Astrocyte (in vitro differentiated cells and primary cell): ENCODE results near the gene M6PR. TPM values are rescaled to one million over a fixed set of nuclear protein-coding genes. Genes with fewer than 3 reads are reported as not detected.
"Not testable (repeated sequence)": the region's sequence is repeated elsewhere in the genome, so short reads cannot be mapped to it uniquely, and the experiment has no call there.

Experiments
- DNase-seq: peaks from one replicate; pipeline ENCODE4 v3.0.0-alpha.2; 2010; ENCODE audit warnings: low read depth
- FAIRE-seq: peaks from 2 replicates; lab custom pipeline; 2011; peaks lifted over from hg19 to GRCh38; lab: Jason Lieb, UNC
- H2AFZ ChIP-seq: 2 replicates; pipeline ENCODE4 v1.6.0; 2012; ENCODE audit warnings: low read depth, low read length, inconsistent platforms
- H3K27ac ChIP-seq: 2 replicates; pipeline ENCODE4 v1.5.1; 2011; ENCODE audit warnings: low read depth, low read length, inconsistent platforms
- H3K27me3 ChIP-seq: 2 replicates; pipeline ENCODE4 v1.6.0; 2011; ENCODE audit warnings: low read length, inconsistent platforms; ENCODE audit not compliant: insufficient read depth
- H3K36me3 ChIP-seq: 2 replicates; pipeline ENCODE4 v1.5.1; 2011; ENCODE audit warnings: low read length, inconsistent platforms; ENCODE audit not compliant: insufficient read depth
- H3K4me1 ChIP-seq: 2 replicates; pipeline ENCODE4 v1.5.1; 2011; ENCODE audit warnings: low read length, inconsistent platforms; ENCODE audit not compliant: insufficient read depth
- H3K4me2 ChIP-seq: 2 replicates; pipeline ENCODE4 v1.6.0; 2012; ENCODE audit warnings: low read length, inconsistent platforms
- H3K4me3 ChIP-seq: 2 replicates; pipeline ENCODE4 v1.5.1; 2011; ENCODE audit warnings: low read depth, mild to moderate bottlenecking, low read length, inconsistent platforms; ENCODE audit not compliant: insufficient read depth
- H3K79me2 ChIP-seq: 2 replicates; pipeline ENCODE4 v1.6.0; 2012; ENCODE audit warnings: mild to moderate bottlenecking, low read length, inconsistent platforms; ENCODE audit not compliant: insufficient read depth
- H3K9ac ChIP-seq: 2 replicates; pipeline ENCODE4 v1.6.0; 2012; ENCODE audit warnings: mild to moderate bottlenecking, low read length, inconsistent platforms
- H3K9me3 ChIP-seq: 2 replicates; pipeline ENCODE4 v1.5.1; 2012; ENCODE audit warnings: low read depth, mild to moderate bottlenecking, low read length, inconsistent platforms; ENCODE audit not compliant: insufficient read depth
- H4K20me1 ChIP-seq: 2 replicates; pipeline ENCODE4 v1.6.0; 2012; ENCODE audit warnings: low read length, inconsistent platforms; ENCODE audit not compliant: insufficient read depth
- H3K27ac Mint-ChIP-seq: one replicate; pipeline ENCODE4 v1.8.0; 2021; ENCODE audit warnings: mild to moderate bottlenecking, mixed read lengths; ENCODE audit not compliant: unreplicated experiment
- H3K27me3 Mint-ChIP-seq: one replicate; pipeline ENCODE4 v1.8.0; 2021; ENCODE audit warnings: low read depth, mixed read lengths; ENCODE audit not compliant: unreplicated experiment
- H3K36me3 Mint-ChIP-seq: one replicate; pipeline ENCODE4 v1.8.0; 2021; ENCODE audit warnings: low read depth, mixed read lengths; ENCODE audit not compliant: unreplicated experiment
- H3K4me1 Mint-ChIP-seq: one replicate; pipeline ENCODE4 v1.8.0; 2021; ENCODE audit warnings: low read depth, mixed read lengths; ENCODE audit not compliant: unreplicated experiment
- H3K4me3 Mint-ChIP-seq: one replicate; pipeline ENCODE4 v1.8.0; 2021; ENCODE audit warnings: mild to moderate bottlenecking, moderate library complexity, mixed read lengths; ENCODE audit not compliant: unreplicated experiment
- H3K9me3 Mint-ChIP-seq: one replicate; pipeline ENCODE4 v1.8.0; 2021; ENCODE audit warnings: mild to moderate bottlenecking, mixed read lengths; ENCODE audit not compliant: unreplicated experiment
- EZH2 ChIP-seq: IDR thresholded peaks from 2 replicates; pipeline ENCODE4 v1.6.1; 2012; ENCODE audit warnings: mild to moderate bottlenecking, low read length, inconsistent platforms; ENCODE audit not compliant: insufficient read depth
- total RNA-seq: library from RNA; stranded (reverse); gene quantifications from 2 replicates; pipeline ENCODE4 v1.2.1, GENCODE V29; 2021
- TF ChIP-seq, protein P1 (sequence below): IDR thresholded peaks from 2 replicates; pipeline ENCODE4 v1.5.1; 2011; ENCODE audit warnings: low read depth, mild to moderate bottlenecking, inconsistent platforms, low read length, moderate library complexity; ENCODE audit not compliant: insufficient read depth

Gene M6PR
- total RNA-seq, 1 donor from 2014 or later = 159 TPM

DNA sequence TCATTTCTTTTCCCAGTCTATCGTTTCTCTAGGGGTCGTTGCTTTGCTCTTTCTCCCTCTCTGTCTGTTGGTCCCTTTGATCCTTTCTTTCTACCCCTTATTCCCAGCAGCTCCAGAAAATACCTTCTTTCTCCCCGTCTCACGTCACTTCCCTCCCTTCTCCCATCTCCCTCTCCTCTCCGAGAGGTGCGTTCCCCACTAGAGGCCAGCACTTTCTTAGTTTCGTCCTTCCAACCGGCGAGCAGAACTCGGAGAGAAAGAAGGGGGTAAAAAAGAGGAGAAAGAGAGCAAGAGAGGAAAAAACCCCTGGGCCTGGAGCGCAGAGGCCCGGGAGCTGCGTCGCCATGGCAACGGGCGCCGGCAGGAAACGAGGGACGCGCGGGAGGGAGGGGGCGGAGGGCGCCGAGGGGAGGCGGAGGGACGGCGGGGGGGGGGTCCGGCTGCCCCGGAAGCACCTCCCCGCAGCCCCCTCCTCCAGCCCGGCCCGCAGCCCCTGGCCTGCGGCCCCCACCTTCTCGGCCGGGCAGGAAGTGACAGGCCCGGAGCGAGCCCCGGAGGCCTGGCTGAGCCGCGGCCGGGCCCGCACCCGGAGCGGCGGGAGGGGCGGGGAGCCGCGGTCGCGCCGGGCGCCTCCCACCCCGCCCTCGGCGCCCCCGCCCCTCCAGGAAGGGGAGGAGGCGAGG is 35.3 kb downstream of the M6PR start, which contains the start of gene PHC1:
Gene PHC1 (plus strand): TSS at position 477 of the 683 bp plus-strand sequence. CDS start 3,169 bp downstream, outside the sequence.
- H3K4me1 Mint-ChIP-seq = peaks cover 16% of the 10 kb centered on the region
- TF ChIP-seq, protein P1, sequence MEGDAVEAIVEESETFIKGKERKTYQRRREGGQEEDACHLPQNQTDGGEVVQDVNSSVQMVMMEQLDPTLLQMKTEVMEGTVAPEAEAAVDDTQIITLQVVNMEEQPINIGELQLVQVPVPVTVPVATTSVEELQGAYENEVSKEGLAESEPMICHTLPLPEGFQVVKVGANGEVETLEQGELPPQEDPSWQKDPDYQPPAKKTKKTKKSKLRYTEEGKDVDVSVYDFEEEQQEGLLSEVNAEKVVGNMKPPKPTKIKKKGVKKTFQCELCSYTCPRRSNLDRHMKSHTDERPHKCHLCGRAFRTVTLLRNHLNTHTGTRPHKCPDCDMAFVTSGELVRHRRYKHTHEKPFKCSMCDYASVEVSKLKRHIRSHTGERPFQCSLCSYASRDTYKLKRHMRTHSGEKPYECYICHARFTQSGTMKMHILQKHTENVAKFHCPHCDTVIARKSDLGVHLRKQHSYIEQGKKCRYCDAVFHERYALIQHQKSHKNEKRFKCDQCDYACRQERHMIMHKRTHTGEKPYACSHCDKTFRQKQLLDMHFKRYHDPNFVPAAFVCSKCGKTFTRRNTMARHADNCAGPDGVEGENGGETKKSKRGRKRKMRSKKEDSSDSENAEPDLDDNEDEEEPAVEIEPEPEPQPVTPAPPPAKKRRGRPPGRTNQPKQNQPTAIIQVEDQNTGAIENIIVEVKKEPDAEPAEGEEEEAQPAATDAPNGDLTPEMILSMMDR = peak; percentile 28
- peak; percentile 63 for DNase-seq
- H3K4me3 ChIP-seq = peak within 1 kb of the TSS; percentile 77
- not testable (repeated sequence) for H3K27me3 ChIP-seq, H3K27me3 Mint-ChIP-seq, H3K36me3 Mint-ChIP-seq, H4K20me1 ChIP-seq, H3K9me3 ChIP-seq, FAIRE-seq, H3K9me3 Mint-ChIP-seq, H3K36me3 ChIP-seq
- peak within 1 kb of the TSS; percentile 97 for H3K4me3 Mint-ChIP-seq
- H3K4me2 ChIP-seq = peak within 1 kb of the TSS; percentile 93
- peak within 1 kb of the TSS; percentile 96 for H3K27ac Mint-ChIP-seq
- peaks cover 11% of the 10 kb centered on the region for H3K4me1 ChIP-seq
- peak within 1 kb of the TSS; percentile 75 for H3K27ac ChIP-seq
- peaks cover 30% of the 10 kb centered on the region for H3K79me2 ChIP-seq
- peak within 1 kb of the TSS; percentile 78 for H3K9ac ChIP-seq
- peak within 1 kb of the TSS; percentile 90 for H2AFZ ChIP-seq

- H3K4me3 ChIP-seq = peak overlapping the region; percentile 66
- H3K79me2 ChIP-seq = peaks cover 30% of the 10 kb centered on the region
- no peaks in the 10 kb centered on the region for H3K27me3 Mint-ChIP-seq
- DNase-seq (peak; percentile 8), FAIRE-seq (no peak)
- no peaks in the 10 kb centered on the region for H3K27me3 ChIP-seq
- peak overlapping the region; percentile 97 for H3K4me3 Mint-ChIP-seq
- peak overlapping the region; percentile 96 for H3K27ac Mint-ChIP-seq
- no peak for TF ChIP-seq EZH2
- TF ChIP-seq, protein P1 = no peak
- no peaks in the 10 kb centered on the region for H3K9me3 ChIP-seq
- H2AFZ ChIP-seq = peak overlapping the region; percentile 84
- peak overlapping the region; percentile 78 for H3K9ac ChIP-seq
- H3K4me2 ChIP-seq = peak overlapping the region; percentile 89
- peaks cover 3% of the 10 kb centered on the region for H3K36me3 Mint-ChIP-seq
- H3K36me3 ChIP-seq = no peaks in the 10 kb centered on the region
- peaks cover 16% of the 10 kb centered on the region for H3K4me1 Mint-ChIP-seq
- H3K4me1 ChIP-seq = peaks cover 11% of the 10 kb centered on the region
- H4K20me1 ChIP-seq = peaks cover 6% of the 10 kb centered on the region
- no peaks in the 10 kb centered on the region for H3K9me3 Mint-ChIP-seq
- H3K27ac ChIP-seq = peak overlapping the region; percentile 75
Observed at GRCh38 chr12:8913702-8914032, 35.8 kb downstream of the M6PR start.

GRCh38 chr12:8912914-8913313 is 36.5 kb downstream of the M6PR start:
- DNase-seq = no peak
- H3K36me3 ChIP-seq = no peaks in the 10 kb centered on the region
- peaks cover 11% of the 10 kb centered on the region for H3K4me1 ChIP-seq
- H3K4me2 ChIP-seq = peak overlapping the region; percentile 89
- H3K9me3 ChIP-seq = no peaks in the 10 kb centered on the region
- H2AFZ ChIP-seq = peak overlapping the region; percentile 84
- Mint-ChIP-seq H3K27ac (peak overlapping the region; percentile 51), H3K4me3 (peak overlapping the region; percentile 97), H3K36me3 (peaks cover 2% of the 10 kb centered on the region), H3K27me3 (no peaks in the 10 kb centered on the region), H3K9me3 (no peaks in the 10 kb centered on the region), H3K4me1 (peaks cover 16% of the 10 kb centered on the region)
- no peak overlapping the region for H3K4me3 ChIP-seq
- no peak for TF ChIP-seq EZH2
- TF ChIP-seq, protein P1 = no peak
- peaks cover 6% of the 10 kb centered on the region for H4K20me1 ChIP-seq
- no peak for FAIRE-seq
- no peak overlapping the region for H3K27ac ChIP-seq
- no peaks in the 10 kb centered on the region for H3K27me3 ChIP-seq
- H3K79me2 ChIP-seq = peaks cover 30% of the 10 kb centered on the region
- H3K9ac ChIP-seq = peak overlapping the region; percentile 78
